A549 (cell line): ENCODE measurements around the gene SLC25A41.

Experiments
- CEBPB ChIP-seq, 2 experiments: fragments of >200 bp in 1 of 2; sonication (Bioruptor Twin) in 1 of 2; formaldehyde crosslinking in 1 of 2; IDR thresholded peaks; 2 replicates each; pipeline ENCODE4 v1.6.1; 2012 to 2016
- E2F6 ChIP-seq: IDR thresholded peaks from 2 replicates; pipeline ENCODE4 v1.6.1; 2012; ENCODE audit warnings: low read depth, borderline replicate concordance
- MAX ChIP-seq: IDR thresholded peaks from 2 replicates; pipeline ENCODE4 v1.6.1; 2012
- MYC ChIP-seq: IDR thresholded peaks from 2 replicates; pipeline ENCODE4 v1.6.1; 2012; ENCODE audit warnings: mild to moderate bottlenecking, inconsistent platforms, low read length, improper control_type of control experiment, borderline replicate concordance
- TF ChIP-seq, protein P1 (sequence below): fragments of 450-650 bp; IDR thresholded peaks from 2 replicates; pipeline ENCODE4 v1.6.1; 2014; ENCODE audit warnings: antibody characterized with exemption

GRCh38 chr19:6483235-6483634 lies 49.7 kb upstream of the SLC25A41 start:
- TF ChIP-seq, protein P1, sequence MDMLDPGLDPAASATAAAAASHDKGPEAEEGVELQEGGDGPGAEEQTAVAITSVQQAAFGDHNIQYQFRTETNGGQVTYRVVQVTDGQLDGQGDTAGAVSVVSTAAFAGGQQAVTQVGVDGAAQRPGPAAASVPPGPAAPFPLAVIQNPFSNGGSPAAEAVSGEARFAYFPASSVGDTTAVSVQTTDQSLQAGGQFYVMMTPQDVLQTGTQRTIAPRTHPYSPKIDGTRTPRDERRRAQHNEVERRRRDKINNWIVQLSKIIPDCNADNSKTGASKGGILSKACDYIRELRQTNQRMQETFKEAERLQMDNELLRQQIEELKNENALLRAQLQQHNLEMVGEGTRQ, result no peak
- TF ChIP-seq MAX, result no peak
- TF ChIP-seq MYC, result no peak
- TF ChIP-seq CEBPB (IDR thresholded peaks at IDR 0.05), result no peak
- no peak for TF ChIP-seq E2F6
